Measurements from ENCODE around the gene MAGEL2.

MAGEL2 gene

GRCh38 chr15:23648920-23649515 is 1.4 kb upstream of the MAGEL2 start:
- no peaks in the 10 kb centered on the region for H3K36me3 ChIP-seq (ENCODE audit: control insufficient read depth in 2 of 2, insufficient read depth in 2 of 2, low read length in 2 of 2)
- H3K27ac ChIP-seq (ENCODE audit: low read depth in 2 of 2, low read length in 2 of 2): no peak overlapping the region
- peaks cover 3 to 6% of the 10 kb centered on the region in 2 donors for H3K27me3 ChIP-seq (ENCODE audit: control insufficient read depth in 2 of 2, insufficient read depth in 2 of 2, low read length in 2 of 2)
- H3K4me1 ChIP-seq (ENCODE audit: control insufficient read depth in 2 of 2, insufficient read depth in 2 of 2, low read length in 2 of 2): no peaks in the 10 kb centered on the region
- no peak overlapping the region for H3K9ac ChIP-seq (ENCODE audit: low read depth in 1 of 2, low read length in 2 of 2)
- no peak overlapping the region for H3K4me3 ChIP-seq (ENCODE audit: low read length in 2 of 2)
- H3K9me3 ChIP-seq (ENCODE audit: control insufficient read depth in 2 of 2, low read length in 2 of 2): no peaks in the 10 kb centered on the region

DNA sequence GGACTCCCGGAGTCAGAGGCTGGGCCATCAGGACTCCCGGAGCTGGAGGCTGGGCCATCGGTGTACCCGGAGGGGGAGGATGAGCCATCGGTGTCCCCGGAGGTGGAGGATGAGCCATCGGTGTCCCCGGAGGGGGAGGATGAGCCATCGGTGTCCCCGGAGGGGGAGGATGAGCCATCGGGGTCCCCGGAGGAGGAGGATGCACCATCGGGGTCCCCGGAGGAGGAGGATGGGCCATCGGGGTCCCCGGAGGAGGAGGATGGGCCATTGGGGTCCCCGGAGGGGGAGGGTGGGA is 719 bp downstream of the MAGEL2 start:
- peaks cover 3 to 6% of the 10 kb centered on the region in 2 donors for H3K27me3 ChIP-seq (ENCODE audit: control insufficient read depth in 2 of 2, insufficient read depth in 2 of 2, low read length in 2 of 2)
- no peaks in the 10 kb centered on the region for H3K9me3 ChIP-seq (ENCODE audit: control insufficient read depth in 2 of 2, low read length in 2 of 2)
- no peak overlapping the region for H3K4me3 ChIP-seq (ENCODE audit: low read length in 2 of 2)
- H3K4me1 ChIP-seq (ENCODE audit: control insufficient read depth in 2 of 2, insufficient read depth in 2 of 2, low read length in 2 of 2): no peaks in the 10 kb centered on the region
- H3K9ac ChIP-seq (ENCODE audit: low read depth in 1 of 2, low read length in 2 of 2): no peak overlapping the region
- H3K27ac ChIP-seq (ENCODE audit: low read depth in 2 of 2, low read length in 2 of 2): no peak overlapping the region
- H3K36me3 ChIP-seq (ENCODE audit: control insufficient read depth in 2 of 2, insufficient read depth in 2 of 2, low read length in 2 of 2): no peaks in the 10 kb centered on the region

GRCh38 chr15:23646165-23647000 is 1.3 kb downstream of the MAGEL2 start:
- Histone ChIP-seq H3K4me3 (ENCODE audit: low read length in 2 of 2) (no peak overlapping the region), H3K27me3 (ENCODE audit: control insufficient read depth in 2 of 2, insufficient read depth in 2 of 2, low read length in 2 of 2) (peaks cover 3 to 6% of the 10 kb centered on the region in 2 donors), H3K27ac (ENCODE audit: low read depth in 2 of 2, low read length in 2 of 2) (no peak overlapping the region), H3K9me3 (ENCODE audit: control insufficient read depth in 2 of 2, low read length in 2 of 2) (no peaks in the 10 kb centered on the region), H3K4me1 (ENCODE audit: control insufficient read depth in 2 of 2, insufficient read depth in 2 of 2, low read length in 2 of 2) (no peaks in the 10 kb centered on the region), H3K9ac (ENCODE audit: low read depth in 1 of 2, low read length in 2 of 2) (no peak overlapping the region), H3K36me3 (ENCODE audit: control insufficient read depth in 2 of 2, insufficient read depth in 2 of 2, low read length in 2 of 2) (no peaks in the 10 kb centered on the region)

DNA sequence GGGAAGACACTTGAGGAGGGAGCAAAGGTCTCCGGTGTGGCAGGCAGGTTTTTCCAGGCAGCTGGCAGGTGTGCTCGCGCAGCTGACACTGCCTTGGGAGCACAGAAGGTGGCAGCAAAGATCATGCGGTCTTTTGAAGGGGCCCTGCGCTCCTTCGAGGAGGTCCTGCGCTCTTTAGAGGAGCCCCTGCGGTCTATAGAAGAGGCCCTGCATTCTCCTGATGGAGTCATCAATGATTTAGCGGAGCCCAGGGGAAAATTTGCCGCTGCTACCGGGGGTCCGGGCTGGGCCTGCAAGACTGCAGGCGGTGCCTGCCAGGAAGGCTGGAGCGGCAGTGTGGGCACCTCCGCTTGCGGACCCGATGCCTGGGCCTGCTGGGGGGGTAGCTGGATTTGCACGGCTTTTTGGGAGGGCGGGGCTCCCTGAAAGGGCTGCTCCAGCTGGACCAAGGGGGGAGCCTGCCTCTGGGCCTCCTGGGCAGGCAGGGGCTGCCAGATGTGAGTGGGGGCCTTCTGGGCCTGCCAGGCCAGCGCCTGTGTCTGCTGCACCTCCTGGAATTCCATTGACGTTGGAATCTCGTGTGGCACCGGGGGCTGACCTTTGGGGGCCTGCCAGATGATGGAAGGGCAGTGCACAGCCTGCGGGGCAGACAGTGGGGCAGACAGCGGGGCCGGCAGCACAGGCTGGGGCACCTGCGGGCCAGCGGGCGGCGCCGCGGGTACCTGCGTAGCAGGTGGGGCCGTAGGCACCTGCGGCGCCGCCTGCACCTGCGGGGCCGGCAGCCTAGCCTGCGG is 2.1 kb downstream of the MAGEL2 start:
- H3K9me3 ChIP-seq (ENCODE audit: control insufficient read depth in 2 of 2, low read length in 2 of 2): no peaks in the 10 kb centered on the region
- H3K4me1 ChIP-seq (ENCODE audit: control insufficient read depth in 2 of 2, insufficient read depth in 2 of 2, low read length in 2 of 2): no peaks in the 10 kb centered on the region
- no peaks in the 10 kb centered on the region for H3K36me3 ChIP-seq (ENCODE audit: control insufficient read depth in 2 of 2, insufficient read depth in 2 of 2, low read length in 2 of 2)
- H3K9ac ChIP-seq (ENCODE audit: low read depth in 1 of 2, low read length in 2 of 2): no peak overlapping the region
- no peak overlapping the region for H3K4me3 ChIP-seq (ENCODE audit: low read length in 2 of 2)
- H3K27me3 ChIP-seq (ENCODE audit: control insufficient read depth in 2 of 2, insufficient read depth in 2 of 2, low read length in 2 of 2): peaks cover 3 to 6% of the 10 kb centered on the region in 2 donors
- H3K27ac ChIP-seq (ENCODE audit: low read depth in 2 of 2, low read length in 2 of 2): no peak overlapping the region

- no peak overlapping the region for H3K27ac ChIP-seq (ENCODE audit: low read depth in 2 of 2, low read length in 2 of 2)
- H3K27me3 ChIP-seq (ENCODE audit: control insufficient read depth in 2 of 2, insufficient read depth in 2 of 2, low read length in 2 of 2): peaks cover 3 to 6% of the 10 kb centered on the region in 2 donors
- H3K36me3 ChIP-seq (ENCODE audit: control insufficient read depth in 2 of 2, insufficient read depth in 2 of 2, low read length in 2 of 2): no peaks in the 10 kb centered on the region
- H3K4me1 ChIP-seq (ENCODE audit: control insufficient read depth in 2 of 2, insufficient read depth in 2 of 2, low read length in 2 of 2): no peaks in the 10 kb centered on the region
- H3K9ac ChIP-seq (ENCODE audit: low read depth in 1 of 2, low read length in 2 of 2): no peak overlapping the region
- H3K4me3 ChIP-seq (ENCODE audit: low read length in 2 of 2): no peak overlapping the region
- H3K9me3 ChIP-seq (ENCODE audit: control insufficient read depth in 2 of 2, low read length in 2 of 2): no peaks in the 10 kb centered on the region
These were observed 2.8 kb downstream of the MAGEL2 start for GRCh38 chr15:23644829-23645228.

- Histone ChIP-seq H3K4me3 (ENCODE audit: low read length in 2 of 2) (no peak overlapping the region), H3K27ac (ENCODE audit: low read depth in 2 of 2, low read length in 2 of 2) (no peak overlapping the region), H3K9ac (ENCODE audit: low read depth in 1 of 2, low read length in 2 of 2) (no peak overlapping the region), H3K36me3 (ENCODE audit: control insufficient read depth in 2 of 2, insufficient read depth in 2 of 2, low read length in 2 of 2) (no peaks in the 10 kb centered on the region), H3K27me3 (ENCODE audit: control insufficient read depth in 2 of 2, insufficient read depth in 2 of 2, low read length in 2 of 2) (no peaks in the 10 kb centered on the region), H3K9me3 (ENCODE audit: control insufficient read depth in 2 of 2, low read length in 2 of 2) (no peaks in the 10 kb centered on the region), H3K4me1 (ENCODE audit: control insufficient read depth in 2 of 2, insufficient read depth in 2 of 2, low read length in 2 of 2) (no peaks in the 10 kb centered on the region)
These were observed 5.1 kb downstream of the MAGEL2 start for GRCh38 chr15:23642413-23643044.

- H3K27me3 ChIP-seq (ENCODE audit: control insufficient read depth in 2 of 2, insufficient read depth in 2 of 2, low read length in 2 of 2): no peaks in the 10 kb centered on the region
- no peak overlapping the region for H3K27ac ChIP-seq (ENCODE audit: low read depth in 2 of 2, low read length in 2 of 2)
These were observed 13.5 kb downstream of the MAGEL2 start for GRCh38 chr15:23634181-23634580.

GRCh38 chr15:23629234-23629805 is 18.3 kb downstream of the MAGEL2 start:
- H3K27me3 ChIP-seq (ENCODE audit: control insufficient read depth in 2 of 2, insufficient read depth in 2 of 2, low read length in 2 of 2): no peaks in the 10 kb centered on the region
- no peaks in the 10 kb centered on the region for H3K36me3 ChIP-seq (ENCODE audit: control insufficient read depth in 2 of 2, insufficient read depth in 2 of 2, low read length in 2 of 2)
- H3K9ac ChIP-seq (ENCODE audit: low read depth in 1 of 2, low read length in 2 of 2): no peak overlapping the region
- no peaks in the 10 kb centered on the region for H3K4me1 ChIP-seq (ENCODE audit: control insufficient read depth in 2 of 2, insufficient read depth in 2 of 2, low read length in 2 of 2)
- H3K9me3 ChIP-seq (ENCODE audit: control insufficient read depth in 2 of 2, low read length in 2 of 2): no peaks in the 10 kb centered on the region
- H3K4me3 ChIP-seq (ENCODE audit: low read length in 2 of 2): no peak overlapping the region
- H3K27ac ChIP-seq (ENCODE audit: low read depth in 2 of 2, low read length in 2 of 2): no peak overlapping the region

More at GRCh38 chr15:23634181-23634580, 13.5 kb downstream of the MAGEL2 start:
- Histone ChIP-seq H3K9me3 (ENCODE audit: control insufficient read depth in 2 of 2, low read length in 2 of 2) (no peaks in the 10 kb centered on the region), H3K4me3 (ENCODE audit: low read length in 2 of 2) (no peak overlapping the region), H3K36me3 (ENCODE audit: control insufficient read depth in 2 of 2, insufficient read depth in 2 of 2, low read length in 2 of 2) (no peaks in the 10 kb centered on the region), H3K4me1 (ENCODE audit: control insufficient read depth in 2 of 2, insufficient read depth in 2 of 2, low read length in 2 of 2) (no peaks in the 10 kb centered on the region), H3K9ac (ENCODE audit: low read depth in 1 of 2, low read length in 2 of 2) (no peak overlapping the region)

DNA sequence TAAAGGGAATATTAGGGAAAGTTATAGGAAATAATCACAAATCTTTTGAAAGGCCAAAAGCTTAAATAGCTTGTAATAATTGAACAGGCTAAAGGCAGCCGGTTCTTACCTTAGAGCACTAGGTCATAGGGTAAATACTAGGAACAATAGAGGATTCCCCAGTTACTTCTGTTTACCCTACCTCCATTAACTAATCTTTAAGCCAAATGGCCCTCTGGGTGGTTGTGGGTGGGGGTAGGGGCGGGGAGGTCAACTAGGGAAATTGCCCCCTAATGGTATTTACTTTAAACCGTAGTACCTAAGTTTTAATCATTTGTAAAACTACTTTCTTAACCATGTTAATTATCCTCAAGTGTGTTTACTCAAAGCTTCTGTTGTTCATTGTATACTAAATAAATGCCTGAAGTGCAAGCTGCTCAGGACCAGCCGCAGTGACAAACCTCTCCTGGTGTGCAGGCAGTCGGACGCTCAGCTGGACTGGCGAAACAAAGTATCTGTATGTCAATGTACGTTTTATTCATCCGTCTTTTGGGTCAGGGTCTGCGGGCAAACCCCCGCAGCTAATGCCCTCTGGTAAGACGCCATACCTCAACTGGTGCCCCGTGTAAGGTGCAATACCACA is 18.9 kb downstream of the MAGEL2 start:
- no peaks in the 10 kb centered on the region for H3K9me3 ChIP-seq (ENCODE audit: control insufficient read depth in 2 of 2, low read length in 2 of 2)
- no peaks in the 10 kb centered on the region for H3K27me3 ChIP-seq (ENCODE audit: control insufficient read depth in 2 of 2, insufficient read depth in 2 of 2, low read length in 2 of 2)
- no peak overlapping the region for H3K27ac ChIP-seq (ENCODE audit: low read depth in 2 of 2, low read length in 2 of 2)
- H3K36me3 ChIP-seq (ENCODE audit: control insufficient read depth in 2 of 2, insufficient read depth in 2 of 2, low read length in 2 of 2): no peaks in the 10 kb centered on the region
- H3K9ac ChIP-seq (ENCODE audit: low read depth in 1 of 2, low read length in 2 of 2): no peak overlapping the region
- H3K4me1 ChIP-seq (ENCODE audit: control insufficient read depth in 2 of 2, insufficient read depth in 2 of 2, low read length in 2 of 2): no peaks in the 10 kb centered on the region
- no peak overlapping the region for H3K4me3 ChIP-seq (ENCODE audit: low read length in 2 of 2)
